Common myeloid progenitor, CD34-positive (primary cell): ENCODE results near the gene PCSK6.

Experiments
- CTCF ChIA-PET: fragments of 350-600 bp; sonication (Branson Sonifier 250); formaldehyde crosslinking; loops from one replicate; lab custom pipeline; 2021; ENCODE audit warnings: antibody characterized with exemption; lab: Charles Lee
- POLR2A ChIA-PET: fragments of 350-600 bp; sonication (Branson Sonifier 250); formaldehyde crosslinking; loops from one replicate; lab custom pipeline; 2021; ENCODE audit warnings: antibody characterized with exemption; lab: Charles Lee
- DNase-seq, 3 donors: peaks; one replicate each; pipeline versions ENCODE4 v3.0.0 to v3.0.0-alpha.2; 2013
- H3K27ac ChIP-seq, 2 experiments: 1 replicate in 1 of 2; 2 replicates in 1 of 2; pipeline ENCODE4 v1.7.0; 2013; ENCODE audit warnings: inconsistent platforms in 2 of 2, low read length in 2 of 2, mild to moderate bottlenecking in 2 of 2, low read depth in 1 of 2, moderate library complexity in 1 of 2; ENCODE audit not compliant: severe bottlenecking in 2 of 2, insufficient read depth in 1 of 2, poor library complexity in 1 of 2
- H3K27me3 ChIP-seq, 5 experiments: replicated peaks in 2 of 5; 1 replicate in 3 of 5; 2 replicates in 2 of 5; pipeline versions ENCODE4 v1.6.1 to v1.7.0; 2013; ENCODE audit warnings: low read length in 4 of 5, mild to moderate bottlenecking in 2 of 5, moderate library complexity in 2 of 5, inconsistent platforms in 1 of 5; ENCODE audit not compliant: insufficient read depth in 5 of 5, control insufficient read depth in 4 of 5
- H3K36me3 ChIP-seq, 4 experiments: 1 replicate in 2 of 4; 2 replicates in 2 of 4; pipeline versions ENCODE4 v1.6.1 to v1.7.0; 2013; ENCODE audit warnings: low read length in 3 of 4, control low read depth in 1 of 4, mild to moderate bottlenecking in 1 of 4; ENCODE audit not compliant: control insufficient read depth in 4 of 4, insufficient read depth in 4 of 4
- H3K4me1 ChIP-seq, 4 experiments: 1 replicate in 3 of 4; 2 replicates in 1 of 4; pipeline versions ENCODE4 v1.6.1 to v1.7.1; 2013; ENCODE audit warnings: low read length in 3 of 4, mild to moderate bottlenecking in 3 of 4, control low read depth in 1 of 4, inconsistent platforms in 1 of 4, moderate library complexity in 1 of 4; ENCODE audit not compliant: control insufficient read depth in 4 of 4, insufficient read depth in 4 of 4; ENCODE audit errors: control extremely low read depth in 1 of 4
- H3K4me3 ChIP-seq, 7 experiments: 1 replicate in 4 of 7; 2 replicates in 3 of 7; pipeline versions ENCODE4 v1.5.1 to v1.7.0; 2013; ENCODE audit warnings: mild to moderate bottlenecking in 7 of 7, low read length in 6 of 7, moderate library complexity in 6 of 7, inconsistent platforms in 2 of 7, low read depth in 2 of 7, control low read depth in 1 of 7; ENCODE audit not compliant: insufficient read depth in 4 of 7, control insufficient read depth in 1 of 7; ENCODE audit errors: extremely low read depth in 1 of 7
- H3K9me3 ChIP-seq, 5 experiments: 1 replicate in 4 of 5; 2 replicates in 1 of 5; pipeline versions ENCODE4 v1.6.1 to v1.7.1; 2013; ENCODE audit warnings: low read length in 4 of 5, mild to moderate bottlenecking in 2 of 5, inconsistent platforms in 1 of 5, low read depth in 1 of 5, moderate library complexity in 1 of 5; ENCODE audit not compliant: control insufficient read depth in 4 of 5, insufficient read depth in 2 of 5; ENCODE audit errors: control extremely low read depth in 1 of 5
- WGBS: methylation state at CpG from one replicate; pipeline ENCODE4 v1.1.5; 2013; ENCODE audit not compliant: insufficient coverage; 5-methylcytosine and 5-hydroxymethylcytosine counted together

The PCSK6 gene

GRCh38 chr15:101528917-101529299 is 39.4 kb upstream of the PCSK6 start:
- peaks cover 0 to 8% (median 6%) of the 10 kb centered on the region in 4 experiments for H3K4me1 ChIP-seq
- H3K36me3 ChIP-seq: no peaks in the 10 kb centered on the region
- H3K4me3 ChIP-seq: no peak overlapping the region
- ChIA-PET POLR2A (no interaction called here), CTCF (interaction anchor here (1.5 kb wide), 1 partner anchor 10 kb away, joined by 6 read pairs; no protein-coding TSS in a partner anchor)
- H3K27me3 ChIP-seq: peaks cover 0 to 54% (median 1%) of the 10 kb centered on the region in 5 experiments
- DNase-seq: no peak
- H3K27ac ChIP-seq: no peak overlapping the region
- WGBS: 50% methylated on average over 2 of the region's 4 CpGs
- H3K9me3 ChIP-seq: no peaks in the 10 kb centered on the region

GRCh38 chr15:101528108-101528916 is 38.8 kb upstream of the PCSK6 start:
- peaks cover 0 to 8% (median 6%) of the 10 kb centered on the region in 4 experiments for H3K4me1 ChIP-seq
- no peaks in the 10 kb centered on the region for H3K36me3 ChIP-seq
- H3K27me3 ChIP-seq: peaks cover 0 to 55% (median 6%) of the 10 kb centered on the region in 5 experiments
- no peak overlapping the region for H3K27ac ChIP-seq
- DNase-seq: no peak
- no peaks in the 10 kb centered on the region for H3K9me3 ChIP-seq
- H3K4me3 ChIP-seq: no peak overlapping the region
- CTCF ChIA-PET: interaction anchor here (0.7 to 1.5 kb wide), 2 partner anchors 10 to 29 kb away, joined by 3 to 6 read pairs; no protein-coding TSS in a partner anchor
- POLR2A ChIA-PET: interaction anchor here (0.6 kb wide), 1 partner anchor 165 kb away, joined by 4 read pairs; no protein-coding TSS in a partner anchor
- 91% methylated on average over 18 of the region's 18 CpGs for WGBS

GRCh38 chr15:101526890-101527289 is 37.4 kb upstream of the PCSK6 start:
- WGBS: 100% methylated on average over 3 of the region's 7 CpGs
- Histone ChIP-seq H3K27ac (no peak overlapping the region), H3K4me1 (peaks cover 0 to 12% (median 9%) of the 10 kb centered on the region in 4 experiments), H3K27me3 (peaks cover 0 to 63% (median 6%) of the 10 kb centered on the region in 5 experiments), H3K9me3 (no peaks in the 10 kb centered on the region), H3K36me3 (no peaks in the 10 kb centered on the region), H3K4me3 (no peak overlapping the region)
- CTCF ChIA-PET: interaction anchor here (1.0 kb wide), 1 partner anchor 157 kb away, joined by 3 read pairs; no protein-coding TSS in a partner anchor
- POLR2A ChIA-PET: no interaction called here
- DNase-seq: no peak

- H3K36me3 ChIP-seq: no peaks in the 10 kb centered on the region
- peaks cover 0 to 64% (median 6%) of the 10 kb centered on the region in 5 experiments for H3K27me3 ChIP-seq
- no peak overlapping the region for H3K4me3 ChIP-seq
- DNase-seq: no peak
- H3K27ac ChIP-seq: no peak overlapping the region
- ChIA-PET CTCF (interaction anchor here (1.0 kb wide), 1 partner anchor 157 kb away, joined by 3 read pairs; no protein-coding TSS in a partner anchor), POLR2A (no interaction called here)
- peaks cover 0 to 17% (median 13%) of the 10 kb centered on the region in 4 experiments for H3K4me1 ChIP-seq
- no peaks in the 10 kb centered on the region for H3K9me3 ChIP-seq
- WGBS: 94% methylated on average over 10 of the region's 13 CpGs
These were observed 36.9 kb upstream of the PCSK6 start for GRCh38 chr15:101526442-101526841.

GRCh38 chr15:101526021-101526420 is 36.5 kb upstream of the PCSK6 start:
- WGBS: 100% methylated on average over 7 of the region's 8 CpGs
- H3K9me3 ChIP-seq: no peaks in the 10 kb centered on the region

GRCh38 chr15:101525087-101525669 is 35.7 kb upstream of the PCSK6 start:
- no peak overlapping the region for H3K4me3 ChIP-seq
- H3K36me3 ChIP-seq: no peaks in the 10 kb centered on the region
- no peak overlapping the region for H3K27ac ChIP-seq
- CTCF ChIA-PET: interaction anchor here (1.5 kb wide), 1 partner anchor 23 kb away, joined by 4 read pairs; no protein-coding TSS in a partner anchor
- WGBS: 100% methylated on average over 4 of the region's 10 CpGs
- H3K9me3 ChIP-seq: peaks cover 0 to 3% (median 0%) of the 10 kb centered on the region in 5 experiments
- H3K4me1 ChIP-seq: peaks cover 0 to 24% (median 20%) of the 10 kb centered on the region in 4 experiments
- DNase-seq: no peak
- peaks cover 0 to 66% (median 9%) of the 10 kb centered on the region in 5 experiments for H3K27me3 ChIP-seq
- POLR2A ChIA-PET: no interaction called here

More at GRCh38 chr15:101526021-101526420, 36.5 kb upstream of the PCSK6 start:
- ChIA-PET CTCF (interaction anchor here (1.5 kb wide), 1 partner anchor 24 kb away, joined by 4 read pairs; no protein-coding TSS in a partner anchor), POLR2A (no interaction called here)
- Histone ChIP-seq H3K36me3 (no peaks in the 10 kb centered on the region), H3K27me3 (peaks cover 0 to 63% (median 6%) of the 10 kb centered on the region in 5 experiments), H3K27ac (no peak overlapping the region), H3K4me1 (peaks cover 0 to 21% (median 17%) of the 10 kb centered on the region in 4 experiments), H3K4me3 (no peak overlapping the region)
- DNase-seq: no peak
